WTC11 (cell line): ENCODE results near the gene NEK6. TPM values are rescaled to one million over a fixed set of nuclear protein-coding genes. Genes with fewer than 3 reads are reported as not detected.

Experiments
- ATAC-seq: fragments of 200-7000 bp; cut with Tn5 transposase; 2 replicates; pipeline ENCODE4 v1.10.0; 2021; ENCODE audit warnings: mild to moderate bottlenecking, moderate library complexity
- CTCF ChIA-PET: fragments of 300-600 bp; sonication (Branson Sonifier 250); formaldehyde crosslinking; loops from one replicate; lab custom pipeline; 2021; ENCODE audit warnings: antibody characterized with exemption; lab: Charles Lee
- POLR2A ChIA-PET: fragments of 350-600 bp; sonication (Branson Sonifier 250); formaldehyde crosslinking; loops from one replicate; lab custom pipeline; 2021; ENCODE audit warnings: antibody characterized with exemption; lab: Charles Lee
- DNase-seq: peaks from one replicate; pipeline ENCODE4 v3.0.0; 2021; ENCODE audit warnings: low spot score
- H3K27ac Mint-ChIP-seq: 2 replicates; pipeline ENCODE4 v1.8.0; 2021; ENCODE audit warnings: mixed read lengths
- H3K27me3 Mint-ChIP-seq: 2 replicates; pipeline ENCODE4 v1.8.0; 2021; ENCODE audit warnings: low read depth, mild to moderate bottlenecking, moderate library complexity, mixed read lengths
- H3K36me3 Mint-ChIP-seq: 2 replicates; pipeline ENCODE4 v1.8.0; 2021; ENCODE audit warnings: mixed read lengths
- H3K4me1 Mint-ChIP-seq: 2 replicates; pipeline ENCODE4 v1.8.0; 2022; ENCODE audit warnings: mixed read lengths
- H3K4me3 Mint-ChIP-seq: 2 replicates; pipeline ENCODE4 v1.8.0; 2021; ENCODE audit warnings: mild to moderate bottlenecking, moderate library complexity, mixed read lengths
- H3K9me3 Mint-ChIP-seq: 2 replicates; pipeline ENCODE4 v1.8.0; 2021; ENCODE audit warnings: mixed read lengths
- CBFB ChIP-seq: sonication (generic); formaldehyde crosslinking; IDR thresholded peaks from 2 replicates; pipeline ENCODE4 v1.8.1; 2022; ENCODE audit warnings: mild to moderate bottlenecking, low read depth, missing genetic modification reagents
- ELF4 ChIP-seq: sonication (generic); formaldehyde crosslinking; IDR thresholded peaks from 2 replicates; pipeline ENCODE4 v1.8.1; 2022; ENCODE audit warnings: low read depth, mild to moderate bottlenecking, moderate library complexity, missing genetic modification reagents
- EMX1 ChIP-seq: fragments of 250-450 bp; sonication (Bioruptor Pico); IDR thresholded peaks from 2 replicates; pipeline ENCODE4 v1.8.0; 2021; ENCODE audit warnings: mild to moderate bottlenecking
- ETV6 ChIP-seq: sonication (generic); formaldehyde crosslinking; IDR thresholded peaks from 2 replicates; pipeline ENCODE4 v1.8.1; 2022; ENCODE audit warnings: mild to moderate bottlenecking, missing genetic modification reagents
- FOXJ3 ChIP-seq: sonication (generic); formaldehyde crosslinking; IDR thresholded peaks from 2 replicates; pipeline ENCODE4 v1.9.0; 2021; ENCODE audit warnings: missing genetic modification reagents, mild to moderate bottlenecking, borderline replicate concordance
- FOXK1 ChIP-seq: sonication (generic); formaldehyde crosslinking; IDR thresholded peaks from 2 replicates; pipeline ENCODE4 v1.8.0; 2022; ENCODE audit warnings: mild to moderate bottlenecking, moderate library complexity, missing genetic modification reagents
- GRHL2 ChIP-seq: fragments of 250-450 bp; sonication (Bioruptor Pico); IDR thresholded peaks from 2 replicates; pipeline ENCODE4 v1.8.0; 2022; ENCODE audit warnings: mild to moderate bottlenecking, moderate library complexity; ENCODE audit not compliant: insufficient replicate concordance, severe bottlenecking
- HMGA2 ChIP-seq: fragments of 250-450 bp; sonication (Bioruptor Pico); IDR thresholded peaks from 2 replicates; pipeline ENCODE4 v1.4.0; 2021; ENCODE audit warnings: mild to moderate bottlenecking, moderate library complexity
- NFYB ChIP-seq: sonication (generic); formaldehyde crosslinking; conservative IDR thresholded peaks from 2 replicates; pipeline ENCODE4 v1.8.0; 2022; ENCODE audit warnings: low read depth, missing genetic modification reagents
- OVOL2 ChIP-seq: fragments of 250-450 bp; sonication (Bioruptor Pico); IDR thresholded peaks from 2 replicates; pipeline ENCODE4 v1.9.0; 2021; ENCODE audit warnings: mild to moderate bottlenecking, borderline replicate concordance
- SOX15 ChIP-seq: fragments of 250-450 bp; sonication (Bioruptor Pico); IDR thresholded peaks from 2 replicates; pipeline ENCODE4 v1.9.0; 2021; ENCODE audit warnings: mild to moderate bottlenecking
- TEAD1 ChIP-seq: sonication (generic); formaldehyde crosslinking; IDR thresholded peaks from 2 replicates; pipeline ENCODE4 v1.8.0; 2022; ENCODE audit warnings: mild to moderate bottlenecking, missing genetic modification reagents
- TEAD4 ChIP-seq: sonication (generic); formaldehyde crosslinking; IDR thresholded peaks from 2 replicates; pipeline ENCODE4 v1.8.0; 2022; ENCODE audit warnings: mild to moderate bottlenecking, missing genetic modification reagents
- TP53 ChIP-seq: sonication (generic); formaldehyde crosslinking; IDR thresholded peaks from 2 replicates; pipeline ENCODE4 v1.8.1; 2023; ENCODE audit warnings: mild to moderate bottlenecking, missing genetic modification reagents
- ZNF121 ChIP-seq: sonication (generic); formaldehyde crosslinking; IDR thresholded peaks from 2 replicates; pipeline ENCODE4 v1.8.0; 2023; ENCODE audit warnings: missing genetic modification reagents
- ZNF138 ChIP-seq: sonication (generic); formaldehyde crosslinking; conservative IDR thresholded peaks from 2 replicates; pipeline ENCODE4 v1.8.1; 2022; ENCODE audit warnings: mild to moderate bottlenecking, moderate library complexity, missing genetic modification reagents
- ZNF263 ChIP-seq: sonication (generic); formaldehyde crosslinking; IDR thresholded peaks from 2 replicates; pipeline ENCODE4 v1.8.1; 2022; ENCODE audit warnings: low read depth, mild to moderate bottlenecking, moderate library complexity, missing genetic modification reagents
- ZNF396 ChIP-seq: fragments of 250-450 bp; sonication (Bioruptor Pico); IDR thresholded peaks from 2 replicates; pipeline ENCODE4 v1.8.0; 2021; ENCODE audit warnings: mild to moderate bottlenecking, moderate library complexity, borderline replicate concordance
- ZNF671 ChIP-seq: fragments of 250-450 bp; sonication (Bioruptor Pico); IDR thresholded peaks from 2 replicates; pipeline ENCODE4 v1.8.0; 2021; ENCODE audit warnings: mild to moderate bottlenecking
- total RNA-seq: library from RNA; stranded (reverse); gene quantifications from 3 replicates; pipeline ENCODE4 v1.2.3, GENCODE V29; 2021
- TF ChIP-seq, protein P1 (sequence below): sonication (generic); formaldehyde crosslinking; IDR thresholded peaks from 2 replicates; pipeline ENCODE4 v1.8.0; 2022; ENCODE audit warnings: mild to moderate bottlenecking, missing genetic modification reagents
- TF ChIP-seq, protein P2 (sequence below): sonication (generic); formaldehyde crosslinking; IDR thresholded peaks from 2 replicates; pipeline ENCODE4 v1.8.1; 2022; ENCODE audit warnings: mild to moderate bottlenecking, moderate library complexity, missing genetic modification reagents
- TF ChIP-seq, protein P3 (sequence below): sonication (generic); formaldehyde crosslinking; conservative IDR thresholded peaks from 2 replicates; pipeline ENCODE4 v1.8.1; 2022; ENCODE audit warnings: mild to moderate bottlenecking, missing genetic modification reagents
- TF ChIP-seq, protein P4 (sequence below): sonication (generic); formaldehyde crosslinking; IDR thresholded peaks from 2 replicates; pipeline ENCODE4 v1.8.0; 2022; ENCODE audit warnings: mild to moderate bottlenecking, missing genetic modification reagents
- TF ChIP-seq, protein P5 (sequence below): sonication (generic); formaldehyde crosslinking; IDR thresholded peaks from 2 replicates; pipeline ENCODE4 v1.8.0; 2023; ENCODE audit warnings: missing genetic modification reagents
- TF ChIP-seq, protein P6 (sequence below): sonication (generic); formaldehyde crosslinking; IDR thresholded peaks from 2 replicates; pipeline ENCODE4 v1.8.1; 2022; ENCODE audit warnings: low read depth, missing genetic modification reagents, borderline replicate concordance

NEK6 gene
- total RNA-seq, 1 experiment from 2014 or later, result 23.0 TPM

DNA sequence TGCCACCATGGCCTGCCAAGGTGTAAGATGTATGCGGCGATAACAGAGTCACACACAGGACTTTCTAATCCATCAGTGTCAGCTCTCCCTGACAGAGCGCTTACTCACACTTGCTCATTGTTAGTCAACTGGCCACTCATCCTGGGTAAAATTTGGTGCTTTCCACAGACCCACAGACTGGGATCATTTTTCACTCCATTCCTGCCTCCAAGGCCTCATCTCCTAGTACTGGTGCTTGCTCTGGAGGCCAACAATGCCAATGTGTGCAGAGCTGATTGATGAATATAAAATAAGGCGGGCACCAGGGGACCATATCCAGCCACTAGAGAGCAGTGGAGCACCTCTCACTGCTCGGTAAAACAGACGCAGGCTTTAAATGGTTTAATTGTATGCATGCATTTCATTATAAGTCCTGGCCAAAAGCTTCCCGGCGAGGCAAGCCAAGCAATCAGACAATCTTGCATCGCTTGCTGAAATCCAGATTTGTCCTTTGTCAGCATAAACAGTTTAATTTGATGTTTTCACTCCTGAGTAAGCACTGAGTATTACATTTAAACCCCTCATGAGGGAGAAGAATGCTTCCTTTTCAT lies 135.2 kb downstream of the NEK6 start (continued):
- TF ChIP-seq, protein P1, sequence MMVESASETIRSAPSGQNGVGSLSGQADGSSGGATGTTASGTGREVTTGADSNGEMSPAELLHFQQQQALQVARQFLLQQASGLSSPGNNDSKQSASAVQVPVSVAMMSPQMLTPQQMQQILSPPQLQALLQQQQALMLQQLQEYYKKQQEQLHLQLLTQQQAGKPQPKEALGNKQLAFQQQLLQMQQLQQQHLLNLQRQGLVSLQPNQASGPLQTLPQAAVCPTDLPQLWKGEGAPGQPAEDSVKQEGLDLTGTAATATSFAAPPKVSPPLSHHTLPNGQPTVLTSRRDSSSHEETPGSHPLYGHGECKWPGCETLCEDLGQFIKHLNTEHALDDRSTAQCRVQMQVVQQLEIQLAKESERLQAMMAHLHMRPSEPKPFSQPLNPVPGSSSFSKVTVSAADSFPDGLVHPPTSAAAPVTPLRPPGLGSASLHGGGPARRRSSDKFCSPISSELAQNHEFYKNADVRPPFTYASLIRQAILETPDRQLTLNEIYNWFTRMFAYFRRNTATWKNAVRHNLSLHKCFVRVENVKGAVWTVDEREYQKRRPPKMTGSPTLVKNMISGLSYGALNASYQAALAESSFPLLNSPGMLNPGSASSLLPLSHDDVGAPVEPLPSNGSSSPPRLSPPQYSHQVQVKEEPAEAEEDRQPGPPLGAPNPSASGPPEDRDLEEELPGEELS (CRISPR knock-in tag), result no peak
- TF ChIP-seq CBFB (CRISPR knock-in tag), result no peak
- no peak for TF ChIP-seq FOXK1 (CRISPR knock-in tag)
- TF ChIP-seq, protein P2, sequence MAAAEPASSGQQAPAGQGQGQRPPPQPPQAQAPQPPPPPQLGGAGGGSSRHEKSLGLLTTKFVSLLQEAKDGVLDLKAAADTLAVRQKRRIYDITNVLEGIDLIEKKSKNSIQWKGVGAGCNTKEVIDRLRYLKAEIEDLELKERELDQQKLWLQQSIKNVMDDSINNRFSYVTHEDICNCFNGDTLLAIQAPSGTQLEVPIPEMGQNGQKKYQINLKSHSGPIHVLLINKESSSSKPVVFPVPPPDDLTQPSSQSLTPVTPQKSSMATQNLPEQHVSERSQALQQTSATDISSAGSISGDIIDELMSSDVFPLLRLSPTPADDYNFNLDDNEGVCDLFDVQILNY (CRISPR knock-in tag), result no peak
- TF ChIP-seq, protein P3, sequence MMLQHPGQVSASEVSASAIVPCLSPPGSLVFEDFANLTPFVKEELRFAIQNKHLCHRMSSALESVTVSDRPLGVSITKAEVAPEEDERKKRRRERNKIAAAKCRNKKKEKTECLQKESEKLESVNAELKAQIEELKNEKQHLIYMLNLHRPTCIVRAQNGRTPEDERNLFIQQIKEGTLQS (CRISPR knock-in tag), result no peak

DNA sequence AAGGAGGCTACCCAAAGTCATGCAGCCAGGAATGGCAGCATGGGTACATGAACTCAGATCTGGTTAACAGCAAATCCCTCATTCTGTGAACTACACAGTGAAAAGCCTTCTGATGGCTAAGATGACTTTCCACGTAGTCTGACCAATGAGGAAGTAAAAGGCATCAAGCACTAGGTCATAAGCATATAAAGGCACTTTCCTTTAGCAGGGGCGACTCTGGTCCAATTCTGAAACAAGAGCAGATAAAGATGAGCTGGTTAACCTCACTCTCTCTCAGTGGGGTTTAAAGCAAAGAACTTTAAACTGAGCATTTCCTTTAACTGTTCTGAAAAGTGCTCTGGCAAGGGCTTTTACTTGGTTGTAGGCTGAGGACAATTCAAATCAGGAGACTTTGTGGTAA lies 136.4 kb downstream of the NEK6 start:
- Mint-ChIP-seq H3K27me3 (no peaks in the 10 kb centered on the region), H3K27ac (peak overlapping the region; percentile 70)
- POLR2A ChIA-PET, result no interaction called here
- no peak for DNase-seq
- TF ChIP-seq FOXJ3 (CRISPR knock-in tag) (no peak), OVOL2 (CRISPR knock-in tag) (no peak), NFYB (CRISPR knock-in tag) (no peak), ZNF121 (CRISPR knock-in tag) (no peak), ZNF671 (no peak), TEAD4 (CRISPR knock-in tag) (no peak), ZNF396 (CRISPR knock-in tag) (no peak), ELF4 (no peak), FOXK1 (CRISPR knock-in tag) (no peak), TP53 (no peak), TEAD1 (CRISPR knock-in tag) (no peak)
- TF ChIP-seq, protein P4, sequence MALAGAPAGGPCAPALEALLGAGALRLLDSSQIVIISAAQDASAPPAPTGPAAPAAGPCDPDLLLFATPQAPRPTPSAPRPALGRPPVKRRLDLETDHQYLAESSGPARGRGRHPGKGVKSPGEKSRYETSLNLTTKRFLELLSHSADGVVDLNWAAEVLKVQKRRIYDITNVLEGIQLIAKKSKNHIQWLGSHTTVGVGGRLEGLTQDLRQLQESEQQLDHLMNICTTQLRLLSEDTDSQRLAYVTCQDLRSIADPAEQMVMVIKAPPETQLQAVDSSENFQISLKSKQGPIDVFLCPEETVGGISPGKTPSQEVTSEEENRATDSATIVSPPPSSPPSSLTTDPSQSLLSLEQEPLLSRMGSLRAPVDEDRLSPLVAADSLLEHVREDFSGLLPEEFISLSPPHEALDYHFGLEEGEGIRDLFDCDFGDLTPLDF (CRISPR knock-in tag), result no peak
- TF ChIP-seq, protein P1 (CRISPR knock-in tag), result no peak
- TF ChIP-seq, all 79 proteins: peak for 0
- CTCF ChIA-PET, result interaction anchor here (0.6 to 2.2 kb wide), 9 partner anchors 8 to 143 kb away, joined by 3 to 12 read pairs (median 4); no protein-coding TSS in a partner anchor
- no peak for ATAC-seq
- Mint-ChIP-seq H3K4me3 (no peak overlapping the region), H3K36me3 (peaks cover 3% of the 10 kb centered on the region), H3K4me1 (peaks cover 39% of the 10 kb centered on the region), H3K9me3 (no peaks in the 10 kb centered on the region)

DNA sequence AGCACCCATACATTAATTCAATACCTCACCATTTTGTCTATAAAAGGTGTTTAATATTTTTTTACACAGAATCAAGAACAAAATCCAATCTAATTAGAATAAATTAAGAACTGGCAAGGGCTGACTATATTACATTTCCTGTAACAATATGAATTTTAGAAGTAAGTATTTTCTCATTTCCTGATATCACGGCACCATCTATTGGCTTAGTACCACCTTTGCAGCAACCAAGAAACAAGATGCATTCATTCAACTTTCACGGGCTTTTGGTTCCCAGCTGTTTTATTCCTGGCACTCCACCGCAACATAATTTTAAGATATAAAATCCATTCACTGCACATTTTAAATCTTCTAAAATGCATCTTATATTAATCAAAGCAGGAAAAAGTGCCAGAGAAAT lies 136.8 kb downstream of the NEK6 start:
- peaks cover 39% of the 10 kb centered on the region for H3K4me1 Mint-ChIP-seq
- no peak for ATAC-seq
- no peaks in the 10 kb centered on the region for H3K27me3 Mint-ChIP-seq
- POLR2A ChIA-PET, result no interaction called here
- no peak overlapping the region for H3K4me3 Mint-ChIP-seq
- DNase-seq, result no peak
- CTCF ChIA-PET, result interaction anchor here (0.6 to 2.0 kb wide), 5 partner anchors 16 to 74 kb away, joined by 3 to 12 read pairs (median 4); no protein-coding TSS in a partner anchor
- H3K9me3 Mint-ChIP-seq, result no peaks in the 10 kb centered on the region
- H3K27ac Mint-ChIP-seq, result no peak overlapping the region
- H3K36me3 Mint-ChIP-seq, result peaks cover 3% of the 10 kb centered on the region
- TF ChIP-seq ETV6 (CRISPR knock-in tag) (no peak), ZNF121 (CRISPR knock-in tag) (no peak), ZNF263 (CRISPR knock-in tag) (no peak), ZNF396 (CRISPR knock-in tag) (no peak), ZNF138 (CRISPR knock-in tag) (no peak), EMX1 (CRISPR knock-in tag) (no peak), GRHL2 (no peak), SOX15 (CRISPR knock-in tag) (no peak), HMGA2 (no peak)
- TF ChIP-seq, protein P5, sequence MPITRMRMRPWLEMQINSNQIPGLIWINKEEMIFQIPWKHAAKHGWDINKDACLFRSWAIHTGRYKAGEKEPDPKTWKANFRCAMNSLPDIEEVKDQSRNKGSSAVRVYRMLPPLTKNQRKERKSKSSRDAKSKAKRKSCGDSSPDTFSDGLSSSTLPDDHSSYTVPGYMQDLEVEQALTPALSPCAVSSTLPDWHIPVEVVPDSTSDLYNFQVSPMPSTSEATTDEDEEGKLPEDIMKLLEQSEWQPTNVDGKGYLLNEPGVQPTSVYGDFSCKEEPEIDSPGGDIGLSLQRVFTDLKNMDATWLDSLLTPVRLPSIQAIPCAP (CRISPR knock-in tag), result no peak
- TF ChIP-seq, protein P6, sequence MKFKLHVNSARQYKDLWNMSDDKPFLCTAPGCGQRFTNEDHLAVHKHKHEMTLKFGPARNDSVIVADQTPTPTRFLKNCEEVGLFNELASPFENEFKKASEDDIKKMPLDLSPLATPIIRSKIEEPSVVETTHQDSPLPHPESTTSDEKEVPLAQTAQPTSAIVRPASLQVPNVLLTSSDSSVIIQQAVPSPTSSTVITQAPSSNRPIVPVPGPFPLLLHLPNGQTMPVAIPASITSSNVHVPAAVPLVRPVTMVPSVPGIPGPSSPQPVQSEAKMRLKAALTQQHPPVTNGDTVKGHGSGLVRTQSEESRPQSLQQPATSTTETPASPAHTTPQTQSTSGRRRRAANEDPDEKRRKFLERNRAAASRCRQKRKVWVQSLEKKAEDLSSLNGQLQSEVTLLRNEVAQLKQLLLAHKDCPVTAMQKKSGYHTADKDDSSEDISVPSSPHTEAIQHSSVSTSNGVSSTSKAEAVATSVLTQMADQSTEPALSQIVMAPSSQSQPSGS (CRISPR knock-in tag), result no peak
